Non-pigmented ciliary epithelial cell (primary cell): ENCODE results near the gene AVPI1.
"Not testable (repeated sequence)": the region's sequence is repeated elsewhere in the genome, so short reads cannot be mapped to it uniquely, and the experiment has no call there.

ENCODE experiments used
- DNase-seq: peaks from one replicate; pipeline ENCODE4 v3.0.0-alpha.2; 2010; ENCODE audit warnings: low read depth

The AVPI1 gene

DNA sequence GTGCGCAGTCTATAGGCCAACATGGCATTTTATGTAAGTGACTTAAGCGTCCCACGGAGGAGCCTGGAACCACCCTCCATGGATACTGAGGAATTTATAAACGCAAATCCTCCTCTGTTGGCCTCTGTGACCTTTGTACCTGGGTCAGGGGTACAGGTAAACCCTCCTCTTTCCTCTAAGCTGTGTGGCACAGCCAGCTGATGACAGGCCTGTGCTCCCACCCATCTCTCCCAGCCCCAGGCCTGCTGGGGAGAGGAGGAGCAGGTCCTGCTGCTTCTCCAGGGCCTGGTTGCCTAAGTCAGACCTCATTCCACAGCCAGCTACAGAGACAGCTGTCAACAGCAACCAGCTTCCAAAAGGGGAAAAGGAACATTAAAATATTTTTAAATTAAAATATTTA lies 5.0 kb downstream of the AVPI1 start:
- no peak for DNase-seq

DNA sequence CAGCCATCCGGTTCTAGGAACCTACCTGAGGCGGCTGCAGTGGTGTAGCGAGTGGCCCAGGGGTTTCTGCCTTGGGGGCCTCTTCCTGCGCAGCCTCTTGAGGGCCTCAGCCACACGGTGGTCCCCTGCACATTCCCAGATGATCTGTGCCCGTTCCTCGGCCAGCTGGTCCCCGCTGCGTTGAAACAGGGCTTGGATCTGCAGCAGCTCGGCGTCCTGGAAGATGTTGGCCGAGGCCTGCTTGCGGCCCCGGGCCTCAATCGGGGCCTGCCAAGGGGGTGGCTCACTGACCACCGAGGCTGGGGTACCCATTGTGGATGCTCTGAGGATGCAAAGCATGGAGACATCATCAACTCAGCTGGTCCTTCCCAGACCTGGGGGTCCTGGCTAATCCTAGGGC lies 7.4 kb downstream of the AVPI1 start:
- no peak for DNase-seq

DNA sequence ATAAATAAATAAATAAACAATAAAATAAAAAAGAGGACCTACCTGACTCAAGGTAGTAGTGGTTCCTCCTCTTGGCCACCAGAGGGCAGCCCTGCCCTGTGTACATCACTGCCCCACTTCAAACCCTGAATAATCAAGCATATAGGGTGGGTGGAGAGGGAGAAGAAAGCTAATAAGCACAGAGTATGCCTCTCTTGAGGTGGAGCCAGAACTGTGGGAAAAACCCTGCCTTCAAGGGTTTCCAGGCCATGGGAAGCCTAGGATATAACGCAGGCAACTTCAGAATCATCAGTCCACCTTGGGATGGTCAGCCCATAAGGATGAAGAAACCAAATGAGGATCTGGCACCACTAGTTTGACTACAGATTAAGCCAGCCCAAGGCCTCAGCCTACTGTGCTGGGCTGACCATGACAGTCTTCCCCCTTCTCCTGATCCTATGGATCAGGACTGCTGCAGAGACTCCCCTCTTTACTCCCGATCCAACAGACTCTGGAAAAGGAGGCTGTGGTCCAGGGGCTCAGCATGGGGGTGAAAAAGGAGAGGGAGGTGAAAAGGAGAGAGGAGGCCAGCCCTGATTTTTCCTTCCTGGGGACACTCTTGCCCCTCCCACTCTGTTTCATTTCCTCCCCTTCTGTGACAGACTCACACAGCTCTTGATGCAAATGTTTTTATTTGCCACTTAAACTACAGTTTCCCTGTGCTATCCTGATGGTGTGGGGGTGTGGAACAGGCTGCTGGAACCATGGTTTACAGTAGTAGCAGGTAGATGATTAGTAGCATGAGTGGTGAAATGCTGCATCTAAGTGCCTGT lies 10.1 kb downstream of the AVPI1 start:
- no peak for DNase-seq

DNA sequence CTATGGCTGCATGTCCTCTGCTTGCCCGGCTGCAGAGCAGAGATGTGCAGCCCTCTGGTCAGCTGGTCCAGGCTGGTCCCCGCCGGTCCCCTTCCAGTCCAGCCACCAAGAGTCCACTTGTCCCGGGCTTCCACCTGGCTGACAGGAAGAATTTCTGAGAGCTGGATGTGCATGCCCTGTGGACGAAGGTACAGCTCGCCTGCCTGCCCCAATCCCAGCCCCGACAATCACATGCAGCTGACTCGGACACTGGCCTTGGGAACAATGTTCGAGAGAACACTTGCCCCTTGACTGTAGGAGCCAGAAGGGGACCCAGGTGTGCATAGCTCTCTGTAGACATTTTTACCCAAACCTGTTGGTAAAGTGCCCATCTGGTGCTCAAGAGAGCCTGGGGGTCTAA lies 11.8 kb downstream of the AVPI1 start:
- no peak for DNase-seq

DNA sequence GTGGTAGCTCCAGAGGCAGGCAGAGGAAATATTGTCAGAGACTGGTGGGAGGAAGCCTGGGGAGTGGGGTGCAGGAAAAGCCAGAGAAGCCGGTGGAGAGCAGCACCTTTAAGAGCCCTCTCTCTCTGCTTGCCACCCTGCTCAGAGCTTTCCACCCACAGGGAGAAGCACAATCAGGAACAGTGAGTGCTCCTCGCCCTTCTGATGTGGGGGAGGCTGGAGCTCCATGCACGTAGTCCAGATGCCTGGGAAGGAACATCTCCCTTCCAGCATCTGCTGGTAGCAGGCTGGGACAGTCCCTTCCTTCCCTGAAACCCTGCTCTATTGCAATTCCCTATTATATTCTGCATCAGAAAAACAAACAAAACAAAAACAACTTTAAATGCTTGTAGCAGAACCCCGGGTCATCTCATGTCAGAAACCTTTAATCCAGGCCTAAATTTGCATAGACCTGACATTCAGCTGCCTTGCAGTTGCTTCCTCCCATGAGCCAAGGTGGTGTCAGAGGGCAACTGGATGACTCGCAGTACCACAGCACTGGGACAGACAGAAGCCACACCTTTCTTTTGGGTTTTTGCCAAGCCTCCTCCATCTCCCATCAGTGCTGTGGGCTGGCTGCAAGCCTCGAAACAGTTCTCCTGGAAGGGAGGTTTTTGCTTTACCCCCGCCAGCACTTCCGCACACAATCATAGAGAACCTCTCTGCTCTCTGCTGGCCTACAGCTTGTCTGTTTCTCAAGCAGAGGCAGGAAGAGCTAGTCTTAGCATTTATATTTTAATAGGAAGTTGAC lies 13.1 kb downstream of the AVPI1 start:
- no peak for DNase-seq

DNA sequence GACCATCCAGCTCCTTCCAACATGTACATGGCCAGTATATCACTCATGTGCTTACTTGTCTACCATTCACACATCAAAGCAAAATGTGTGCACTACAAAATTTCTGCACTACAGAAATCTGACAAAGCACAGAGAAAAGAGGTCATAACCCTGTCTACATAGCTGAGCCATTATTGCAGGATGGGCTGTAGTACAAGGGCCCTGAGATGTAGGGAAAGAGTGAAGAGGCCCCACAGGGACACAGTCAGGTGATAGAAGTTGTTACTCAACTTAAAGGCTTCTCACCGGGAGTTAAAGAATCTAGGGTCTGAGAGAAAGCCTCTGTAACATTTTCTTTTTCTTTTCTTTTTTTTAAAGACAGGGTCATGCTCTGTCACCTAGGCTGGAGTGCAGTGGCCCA lies 17.5 kb downstream of the AVPI1 start:
- DNase-seq: no peak

DNA sequence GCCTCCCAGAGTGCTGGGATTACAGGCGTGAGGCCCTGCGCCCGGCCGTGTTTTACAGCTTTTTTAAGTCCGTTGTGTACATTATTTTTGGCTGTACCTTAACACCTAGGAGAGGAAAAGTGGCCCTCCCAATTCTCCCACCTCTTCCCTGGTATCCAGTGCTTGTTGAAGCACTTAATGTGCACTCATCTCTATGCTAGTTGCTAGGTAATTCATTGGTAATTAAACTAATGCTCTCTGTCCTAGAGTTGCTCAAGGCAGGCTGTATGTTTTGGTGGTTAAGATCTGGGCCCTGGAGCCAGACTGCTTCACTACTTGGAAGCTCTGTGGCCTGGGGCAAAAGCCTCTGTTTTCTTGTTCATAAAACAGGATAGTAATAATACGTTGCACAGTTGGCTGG lies 19.6 kb downstream of the AVPI1 start:
- DNase-seq: no peak

DNA sequence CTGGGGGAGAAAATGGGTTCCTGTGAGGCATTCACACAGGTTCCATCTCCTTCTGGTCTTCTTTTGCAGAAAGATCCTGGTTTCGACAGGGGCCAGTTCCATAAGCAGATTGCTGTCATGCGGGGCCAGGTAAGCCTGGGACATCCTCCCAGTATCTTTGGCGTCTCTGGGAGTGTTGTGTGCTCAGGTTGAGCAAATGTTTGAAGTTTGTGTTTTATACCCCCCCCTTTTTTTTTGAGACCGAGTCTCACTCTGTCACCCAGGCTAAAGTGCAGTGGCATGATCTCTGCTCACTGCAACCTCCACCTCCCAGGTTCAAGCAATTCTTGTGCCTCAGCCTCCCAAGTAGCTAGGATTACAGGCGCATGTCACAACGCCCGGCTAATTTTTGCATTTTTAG lies 20.0 kb downstream of the AVPI1 start:
- no peak for DNase-seq

DNA sequence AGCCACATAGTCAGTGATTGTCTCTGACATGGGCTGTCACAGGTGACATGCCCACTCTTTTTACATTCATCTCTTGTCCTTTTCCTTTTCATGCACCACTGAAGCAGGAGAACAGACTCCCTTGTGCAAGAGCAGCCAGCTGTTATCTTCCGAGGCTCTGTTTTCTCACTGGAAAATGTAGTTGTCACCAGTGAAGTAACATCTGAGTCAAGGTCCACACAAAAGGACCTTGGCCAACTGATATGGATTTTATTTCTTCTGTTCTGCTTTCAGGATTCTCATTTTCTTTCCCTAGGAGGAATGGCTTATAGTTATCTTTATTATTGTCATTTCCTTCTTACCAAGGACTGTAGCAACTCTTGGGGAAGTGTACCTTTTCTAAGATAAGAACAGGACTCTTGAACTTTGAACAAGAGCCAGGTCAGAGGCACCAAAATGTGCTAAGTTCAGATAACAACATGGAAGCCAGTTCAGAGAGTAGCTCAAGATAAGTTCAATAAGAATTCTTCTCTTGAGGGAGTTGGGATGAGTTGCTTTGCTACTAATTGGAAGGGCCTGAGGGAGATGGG lies 22.7 kb downstream of the AVPI1 start:
- DNase-seq: no peak

DNA sequence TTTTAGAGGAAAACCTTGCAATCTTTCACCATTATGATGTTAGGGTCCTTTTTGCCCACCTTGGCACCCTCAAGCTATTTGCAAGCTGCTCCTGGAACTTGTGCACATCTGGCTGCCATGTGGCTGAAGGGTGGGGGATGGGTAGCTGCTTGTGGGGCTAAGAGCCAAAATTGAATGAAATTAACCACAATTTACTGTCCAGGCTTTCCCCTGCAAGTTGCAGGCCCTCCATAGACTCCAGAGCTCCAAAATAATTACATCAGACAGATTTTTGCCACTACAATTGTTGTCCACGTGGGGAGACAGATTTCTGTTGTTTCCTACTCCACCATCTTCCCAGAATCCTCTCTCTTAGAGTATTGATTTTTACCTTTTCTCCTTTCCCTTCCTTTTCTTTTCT lies 27.5 kb downstream of the AVPI1 start:
- DNase-seq: no peak

DNA sequence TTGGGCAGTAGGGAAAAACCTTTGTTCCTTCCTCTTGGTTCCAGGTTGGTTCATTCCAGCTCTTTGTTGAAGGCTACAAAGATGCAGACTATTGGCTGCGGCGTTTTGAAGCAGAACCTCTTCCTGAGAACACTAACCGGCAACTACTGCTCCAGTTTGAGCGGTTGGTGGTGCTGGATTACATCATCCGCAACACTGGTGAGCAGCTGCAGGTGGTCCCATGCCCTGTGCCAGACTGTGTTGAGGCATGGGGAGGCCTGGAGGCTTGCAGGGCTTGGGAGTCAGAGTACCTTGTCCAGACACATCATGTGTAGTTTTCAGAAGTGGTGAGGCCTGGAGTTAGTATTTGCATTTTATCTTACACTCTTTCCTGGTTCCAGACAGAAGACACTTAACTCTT lies 30.3 kb downstream of the AVPI1 start:
- no peak for DNase-seq

DNA sequence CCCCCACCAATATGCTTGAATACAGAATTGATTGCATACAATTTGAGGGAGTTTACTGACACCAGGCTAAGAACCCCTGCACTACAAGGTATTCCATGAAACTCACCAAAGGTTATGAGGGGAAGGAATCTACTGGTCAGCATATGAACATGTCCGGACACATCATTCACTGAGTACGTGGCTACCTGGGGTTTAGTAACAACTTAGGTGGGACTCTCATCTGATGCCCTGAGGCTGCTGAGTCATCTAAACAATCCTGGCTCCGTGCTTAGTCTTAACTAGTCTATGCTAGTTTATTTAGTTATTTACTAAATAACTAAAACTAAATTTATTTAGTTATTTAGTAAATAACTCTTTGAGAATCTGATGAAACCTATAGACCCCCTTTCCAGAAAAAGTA lies 35.3 kb downstream of the AVPI1 start:
- DNase-seq: no peak

DNA sequence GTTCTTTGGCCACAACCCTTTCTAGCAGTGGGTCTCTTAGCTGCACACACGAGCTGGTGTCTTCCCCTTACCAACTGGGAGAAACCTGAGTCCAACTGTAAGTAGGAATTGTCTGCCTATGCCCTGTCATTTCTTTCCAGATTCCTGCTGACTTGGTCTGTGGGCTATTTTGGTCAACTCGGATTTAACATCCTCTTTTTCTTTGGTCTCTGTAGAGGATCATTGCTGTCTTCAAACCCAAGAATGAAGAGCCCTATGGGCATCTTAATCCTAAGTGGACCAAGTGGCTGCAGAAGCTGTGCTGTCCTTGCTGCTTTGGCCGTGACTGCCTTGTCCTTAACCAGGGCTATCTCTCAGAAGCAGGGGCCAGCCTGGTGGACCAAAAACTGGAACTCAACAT lies 36.3 kb downstream of the AVPI1 start:
- DNase-seq: no peak

DNA sequence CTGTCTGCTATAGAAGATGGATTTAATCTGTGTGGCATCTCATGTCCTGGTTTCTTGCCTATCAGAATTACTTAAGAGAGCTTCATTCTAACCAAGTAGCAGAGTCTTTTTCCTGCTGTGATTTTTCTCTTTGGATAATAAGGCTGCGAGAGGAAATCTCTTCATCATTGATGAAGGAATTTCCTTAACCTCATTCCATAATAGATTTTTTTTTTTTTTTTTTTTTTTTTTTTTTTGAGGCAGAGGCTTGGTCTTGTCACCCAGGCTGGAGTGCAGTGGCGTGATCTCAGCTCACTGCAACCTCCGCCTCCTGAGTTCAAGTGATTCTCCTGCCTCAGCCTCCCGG lies 37.7 kb downstream of the AVPI1 start:
- not testable (repeated sequence) for DNase-seq

DNA sequence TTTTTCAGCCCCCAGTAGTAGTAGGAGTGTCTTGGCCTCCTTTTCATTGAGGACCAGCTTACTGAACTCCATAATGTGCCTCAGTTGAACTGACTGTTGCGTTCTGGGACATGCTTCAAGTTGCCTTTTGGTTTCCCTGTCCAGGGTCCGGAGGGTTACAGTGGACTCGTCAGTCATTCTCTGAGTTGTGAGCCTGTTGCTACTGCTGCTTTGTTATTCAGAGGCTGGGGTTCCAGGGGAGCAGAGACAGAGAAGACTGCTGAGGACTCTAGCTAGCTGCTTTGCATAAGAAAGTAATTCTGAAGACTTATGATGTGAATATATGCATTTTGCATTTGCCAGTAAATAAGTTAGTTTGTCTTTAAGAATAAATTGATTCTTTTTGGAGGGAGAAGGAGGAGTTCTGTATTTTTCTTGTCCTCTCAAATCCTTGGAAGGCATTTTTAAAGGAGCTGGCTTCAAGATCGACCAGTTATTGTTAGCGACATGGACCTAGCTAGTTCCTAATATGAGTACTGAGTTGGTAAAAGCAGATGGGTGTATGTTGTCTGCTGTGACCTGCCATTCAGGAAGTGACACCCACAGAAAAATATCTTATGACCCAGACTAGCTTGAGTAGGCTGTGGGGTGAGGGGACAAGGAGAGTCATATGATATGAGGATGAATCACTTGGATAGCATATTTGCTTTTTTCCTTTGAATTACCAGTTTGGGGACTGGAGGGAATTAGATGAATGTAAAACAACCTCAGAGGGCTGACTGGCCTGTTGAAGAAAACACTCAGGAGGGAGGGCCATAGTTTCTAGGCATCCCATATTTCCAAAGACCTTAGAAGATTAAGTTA lies 38.3 kb downstream of the AVPI1 start:
- peak; percentile 89 for DNase-seq

DNA sequence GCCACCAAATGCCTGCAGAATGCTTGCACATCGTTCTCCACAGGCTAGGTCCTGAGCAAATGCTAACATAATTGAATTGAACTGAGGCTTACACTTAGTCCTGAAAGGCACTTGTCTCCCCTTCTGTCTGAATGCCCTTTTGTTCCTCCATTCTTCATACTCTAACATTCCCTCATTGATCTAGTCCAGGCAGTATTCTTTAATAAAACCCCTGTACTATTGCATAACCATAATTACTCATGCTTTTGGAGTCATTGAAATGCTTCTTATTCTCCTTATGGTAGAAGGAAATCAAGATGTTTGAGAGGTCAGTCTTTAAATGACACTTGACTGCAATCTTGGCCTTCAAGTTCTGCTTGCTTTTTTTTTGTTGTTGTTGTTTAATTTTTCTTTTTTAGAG lies 39.5 kb downstream of the AVPI1 start:
- DNase-seq: no peak

DNA sequence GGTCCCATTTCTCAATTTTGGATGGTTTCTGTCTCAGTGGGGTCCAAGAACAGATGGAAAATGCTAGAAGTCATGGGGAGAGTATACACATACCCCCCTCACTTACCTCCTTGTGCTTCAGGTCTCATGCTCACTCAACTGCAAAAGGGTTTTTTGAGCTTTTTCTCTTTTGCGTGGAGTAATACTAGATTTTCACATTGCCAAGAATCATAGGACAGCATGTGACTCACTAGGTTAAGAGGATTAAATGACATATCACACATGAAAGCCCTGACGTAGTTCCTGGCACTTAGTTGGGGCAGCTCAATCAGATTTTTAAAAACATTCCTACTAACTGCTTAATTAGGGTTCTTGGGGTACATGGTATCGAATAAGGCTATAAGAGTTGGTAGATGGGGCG lies 42.1 kb downstream of the AVPI1 start:
- DNase-seq: no peak

DNA sequence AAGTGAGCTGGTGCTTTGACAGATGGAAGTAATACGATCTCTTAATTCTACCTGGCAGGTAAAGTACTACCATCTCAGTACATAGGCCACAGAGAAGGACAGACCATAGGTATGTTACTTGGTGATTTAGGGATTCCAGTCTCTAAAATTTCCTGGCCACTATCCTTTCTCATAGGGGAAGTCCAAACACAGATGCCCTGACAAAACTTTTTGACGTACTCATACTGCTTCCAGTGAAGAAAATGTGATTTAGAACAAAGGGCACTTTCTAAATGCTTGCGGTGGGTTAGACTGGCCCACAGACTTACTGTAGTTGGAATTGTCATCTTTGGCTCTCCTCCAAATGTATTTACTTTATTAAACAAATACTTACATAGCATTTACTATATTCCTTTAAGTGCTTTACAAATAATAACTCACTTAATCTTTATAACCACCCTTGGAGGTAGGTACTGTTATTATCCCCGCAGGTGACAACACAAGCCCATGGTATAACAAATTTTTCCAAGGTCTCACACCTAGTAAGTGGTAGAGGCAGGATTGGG lies 43.5 kb downstream of the AVPI1 start:
- no peak for DNase-seq

DNA sequence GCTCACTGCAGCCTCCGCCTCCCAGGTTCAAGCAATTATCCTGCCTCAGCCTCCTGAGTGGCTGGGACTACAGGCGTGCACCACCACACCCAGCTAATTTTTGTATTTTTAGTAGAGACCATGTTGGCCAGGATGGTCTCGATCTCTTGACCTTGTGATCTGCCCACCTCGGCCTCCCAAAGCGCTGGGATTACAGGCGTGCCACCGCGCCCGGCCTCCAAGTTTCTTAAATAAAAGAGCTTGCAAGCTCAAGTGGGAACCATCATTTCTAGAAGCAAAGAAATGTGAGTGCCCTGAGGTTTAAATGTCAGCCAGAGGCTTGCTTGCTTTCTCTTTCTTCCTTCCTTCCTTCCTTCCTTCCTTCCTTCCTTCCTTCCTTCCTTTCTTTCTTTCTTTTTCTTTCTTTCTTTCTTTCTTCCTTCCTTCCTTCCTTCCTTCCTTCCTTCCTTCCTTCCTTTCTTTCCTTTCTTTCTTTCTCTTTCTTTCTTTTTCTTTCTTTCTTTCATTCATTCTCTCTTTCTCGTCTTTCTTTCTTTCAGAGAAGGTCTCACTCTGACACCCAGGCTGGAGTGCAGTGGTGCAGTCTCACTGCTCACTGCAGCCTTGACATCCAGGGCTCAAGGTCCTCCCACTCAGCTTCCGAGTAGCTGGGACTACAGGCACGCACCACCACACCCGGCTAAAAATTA lies 44.4 kb downstream of the AVPI1 start:
- DNase-seq: not testable (repeated sequence)

DNA sequence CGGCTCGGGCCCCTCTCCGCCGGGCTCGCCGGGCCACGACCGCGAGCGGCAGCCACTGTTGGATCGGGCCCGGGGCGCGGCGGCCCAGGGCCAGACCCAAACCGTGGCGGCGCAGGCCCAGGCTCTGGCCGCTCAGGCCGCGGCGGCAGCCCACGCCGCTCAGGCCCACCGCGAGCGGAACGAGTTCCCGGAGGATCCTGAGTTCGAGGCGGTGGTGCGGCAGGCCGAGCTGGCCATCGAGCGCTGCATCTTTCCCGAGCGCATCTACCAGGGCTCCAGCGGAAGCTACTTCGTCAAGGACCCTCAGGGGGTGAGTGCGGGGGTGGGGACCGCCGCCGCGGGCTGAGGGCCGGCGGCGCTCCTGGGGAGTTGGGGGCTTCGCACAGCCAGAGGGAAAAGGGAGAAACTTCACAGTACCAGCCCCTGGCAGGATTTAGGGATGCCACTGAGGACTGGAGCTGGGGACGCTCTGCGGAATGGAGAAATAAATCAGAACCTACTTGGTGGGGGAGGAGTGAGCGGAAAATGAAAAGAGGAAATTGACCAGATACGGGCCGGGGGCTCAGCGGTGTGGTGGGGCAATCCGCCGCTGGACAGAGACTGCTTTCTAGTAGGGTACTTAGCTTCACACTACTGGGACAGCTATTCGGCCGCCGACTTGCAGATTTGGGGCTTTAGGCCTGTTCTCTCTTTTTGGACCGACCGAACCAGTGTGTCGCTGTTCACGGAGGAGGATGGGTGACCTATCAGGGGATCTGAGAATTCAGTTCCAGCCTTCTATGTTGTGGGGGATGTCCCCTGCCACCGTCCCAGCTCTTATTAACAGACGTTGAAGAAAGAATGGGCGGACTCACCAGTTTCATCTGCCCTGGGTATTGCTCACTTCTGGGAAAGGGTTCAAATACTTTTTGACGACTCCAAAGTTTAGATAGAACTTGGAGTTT lies 45.9 kb downstream of the AVPI1 start:
- no peak for DNase-seq
